HG02571 (cell line): Measurements from ENCODE around the gene TESK2.
"Not testable (repeated sequence)": the region's sequence is repeated elsewhere in the genome, so short reads cannot be mapped to it uniquely, and the experiment has no call there.

Experiments used
- ATAC-seq: cut with Tn5 transposase; IDR thresholded peaks from one replicate; pipeline ENCODE4 v1.9.1; 2021; ENCODE audit warnings: mild to moderate bottlenecking, moderate library complexity; ENCODE audit not compliant: unreplicated experiment

TESK2 gene

DNA sequence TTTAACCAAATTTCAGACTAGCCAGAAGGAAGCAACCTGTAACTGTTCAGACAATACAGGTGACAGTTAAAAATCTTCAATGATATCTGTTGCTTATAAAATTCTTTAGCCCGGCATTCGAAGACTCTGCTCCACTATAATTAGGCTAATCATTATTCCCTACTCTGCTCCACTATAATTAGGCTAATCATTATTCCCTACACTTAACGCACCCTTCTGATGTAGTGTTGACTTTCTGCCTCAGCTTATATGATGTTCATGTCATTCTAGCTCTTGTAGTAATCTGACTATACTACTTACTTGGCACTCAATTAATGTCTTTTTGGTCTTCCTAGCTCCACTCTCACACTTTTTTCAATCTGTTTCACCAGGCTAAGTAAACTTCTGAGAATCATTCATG lies 13.3 kb downstream of the TESK2 start:
- ATAC-seq: no peak

GRCh38 chr1:45474194-45474593 lies 16.8 kb downstream of the TESK2 start:
- ATAC-seq: not testable (repeated sequence)

- ATAC-seq: no peak
Observed at GRCh38 chr1:45473302-45473701, 17.7 kb downstream of the TESK2 start.

DNA sequence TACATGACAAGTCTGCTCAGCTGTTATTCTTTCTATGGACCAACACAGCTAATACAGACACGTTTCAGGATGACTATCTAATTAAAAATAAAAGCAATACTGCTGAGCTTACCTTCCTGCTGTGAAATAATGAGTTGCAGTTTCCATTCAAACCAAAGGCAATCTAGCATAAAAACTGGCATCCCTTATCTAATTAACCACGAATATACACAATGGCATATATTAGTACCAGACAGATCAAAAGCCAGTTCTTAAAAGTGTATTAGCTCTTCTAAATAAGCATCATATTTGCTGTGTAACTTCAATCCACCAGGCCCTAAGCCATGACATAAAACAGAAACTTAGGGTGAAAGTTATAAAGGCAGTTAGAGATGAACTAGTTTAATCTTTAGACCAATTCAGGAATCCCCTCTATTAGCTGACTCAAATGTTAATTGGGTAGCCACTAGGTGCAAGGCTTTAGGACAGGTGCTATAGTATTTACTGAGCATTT lies 20.6 kb downstream of the TESK2 start:
- ATAC-seq: no peak

DNA sequence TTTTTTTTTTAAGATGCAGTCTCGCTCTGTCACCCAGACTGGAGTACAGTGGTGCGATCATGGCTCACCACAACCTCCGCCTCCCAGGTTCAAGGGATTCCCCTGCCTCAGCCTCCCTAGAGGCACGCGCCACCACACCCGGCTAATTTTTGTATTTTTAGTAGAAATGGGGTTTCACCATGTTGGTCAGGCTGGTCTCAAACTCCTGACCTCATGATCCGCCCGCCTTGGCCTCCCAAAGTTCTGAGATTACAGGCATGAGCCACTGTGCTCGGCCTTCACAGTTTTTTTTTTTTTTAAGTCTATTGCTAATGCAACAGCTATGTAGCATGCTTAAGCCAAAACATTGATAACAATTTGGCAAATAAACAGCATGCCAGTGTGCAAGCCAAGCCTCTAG lies 23.6 kb downstream of the TESK2 start:
- ATAC-seq: not testable (repeated sequence)

DNA sequence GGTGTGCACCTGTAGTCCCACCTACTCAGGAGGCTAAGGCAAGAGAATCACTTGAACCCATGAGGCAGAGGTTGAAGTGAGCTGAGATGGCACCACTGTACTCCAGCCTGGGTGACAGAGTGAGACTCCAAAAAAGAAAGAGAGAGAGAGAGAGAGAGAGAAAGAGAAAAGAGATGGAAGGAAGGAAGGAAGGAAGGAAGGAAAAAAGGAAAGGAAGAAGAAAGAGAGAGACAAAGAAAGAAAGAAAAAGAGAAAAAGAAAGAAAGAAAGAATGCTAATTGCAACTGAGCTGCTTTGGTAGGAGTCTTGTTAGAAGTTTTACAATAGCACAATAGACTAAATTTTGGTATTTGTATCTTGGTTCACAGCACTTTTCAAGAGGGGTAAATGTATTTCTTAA lies 25.7 kb downstream of the TESK2 start:
- ATAC-seq: no peak

- ATAC-seq: no peak
Observed at GRCh38 chr1:45458894-45459293, 32.1 kb downstream of the TESK2 start.

DNA sequence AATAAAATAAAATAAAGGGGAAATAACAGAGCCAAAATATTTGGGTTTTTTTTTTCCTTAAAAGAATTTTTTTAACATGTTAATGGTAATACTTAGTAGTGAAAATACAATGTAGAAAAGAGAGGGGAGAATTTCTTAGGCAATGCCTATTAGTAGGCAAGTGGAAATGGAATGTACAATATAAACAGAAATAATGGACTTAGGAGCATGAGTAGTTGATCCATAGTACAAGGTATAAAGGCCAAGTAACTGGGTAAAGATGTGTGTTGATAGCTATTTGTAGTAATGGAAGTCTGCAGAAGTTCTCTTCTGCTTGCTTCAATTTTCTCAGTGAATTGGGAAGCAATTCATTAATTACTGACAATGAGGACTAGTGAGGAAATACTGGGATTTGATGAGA lies 34.4 kb downstream of the TESK2 start:
- ATAC-seq: no peak

- ATAC-seq: no peak
Observed at GRCh38 chr1:45455162-45455561, 35.8 kb downstream of the TESK2 start.

- ATAC-seq: no peak
Observed at GRCh38 chr1:45454464-45454863, 36.5 kb downstream of the TESK2 start.

- ATAC-seq: no peak
Observed at GRCh38 chr1:45452503-45452902, 38.5 kb downstream of the TESK2 start.

DNA sequence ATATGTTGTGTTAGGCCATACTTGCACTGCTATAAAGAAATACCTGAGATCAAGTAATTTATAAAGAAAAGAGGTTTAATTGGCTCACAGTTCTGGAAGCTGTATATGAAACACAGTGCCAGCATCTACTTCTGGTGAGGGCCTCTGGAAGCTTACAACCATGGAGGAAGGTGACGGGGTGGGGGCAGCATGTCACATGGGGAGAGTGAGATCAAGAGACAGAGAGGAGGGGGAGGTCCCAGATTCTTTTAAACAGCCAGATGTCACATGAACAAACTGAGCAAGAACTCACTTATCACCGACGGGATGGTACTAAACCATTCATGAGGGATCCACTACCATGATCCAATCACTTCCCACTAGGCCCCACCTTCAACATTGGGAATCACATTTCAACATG lies 42.6 kb downstream of the TESK2 start:
- ATAC-seq: no peak

GRCh38 chr1:45446950-45447672 lies 43.9 kb downstream of the TESK2 start:
- no peak for ATAC-seq

- no peak for ATAC-seq
Observed at GRCh38 chr1:45446530-45446929, 44.4 kb downstream of the TESK2 start.

DNA sequence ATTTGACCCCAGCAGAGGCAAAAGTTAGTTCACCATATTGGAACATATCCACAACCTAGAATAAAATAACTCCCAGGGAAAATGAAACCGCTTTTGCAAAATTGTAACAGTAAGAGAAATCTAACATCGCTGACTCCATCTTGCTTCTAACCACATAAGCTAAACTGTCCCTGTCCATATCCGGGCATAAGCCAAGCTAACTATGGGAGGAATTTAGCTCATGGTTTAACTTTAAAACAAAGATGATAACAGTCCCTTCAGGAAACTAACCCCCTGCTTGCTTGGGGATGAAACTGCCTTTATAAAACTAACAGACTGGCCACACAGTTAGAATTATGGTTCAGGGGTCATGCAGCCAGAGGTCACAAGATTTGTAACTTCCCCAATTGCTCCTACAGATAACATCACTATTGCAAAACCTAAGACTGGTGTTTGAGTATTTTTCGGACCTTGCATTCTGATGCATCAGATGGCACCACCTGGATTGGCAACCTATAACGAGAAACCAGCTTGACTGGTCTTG lies 46.3 kb downstream of the TESK2 start:
- ATAC-seq: no peak

GRCh38 chr1:45443580-45444446 lies 47.1 kb downstream of the TESK2 start:
- ATAC-seq: no peak

DNA sequence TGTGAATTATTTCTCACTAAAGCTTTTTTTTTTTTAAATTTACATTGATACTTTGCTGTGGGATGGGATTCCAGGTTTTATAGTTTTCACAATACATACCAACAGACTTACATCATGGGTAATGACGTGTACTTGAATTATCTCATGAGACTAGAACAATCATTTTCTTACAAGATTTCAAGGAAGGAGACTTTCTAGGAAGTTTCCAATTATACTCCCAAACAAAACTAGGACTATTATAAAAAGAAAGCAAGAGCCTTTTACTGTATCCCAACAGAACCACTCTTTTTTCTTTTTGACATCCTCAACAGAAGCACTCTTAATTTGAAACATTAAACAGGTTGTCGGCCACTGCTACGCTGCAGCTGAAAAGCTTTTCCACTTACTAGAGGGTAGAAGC lies 48.7 kb downstream of the TESK2 start:
- no peak for ATAC-seq

GRCh38 chr1:45437323-45437722 lies 53.6 kb downstream of the TESK2 start:
- no peak for ATAC-seq

DNA sequence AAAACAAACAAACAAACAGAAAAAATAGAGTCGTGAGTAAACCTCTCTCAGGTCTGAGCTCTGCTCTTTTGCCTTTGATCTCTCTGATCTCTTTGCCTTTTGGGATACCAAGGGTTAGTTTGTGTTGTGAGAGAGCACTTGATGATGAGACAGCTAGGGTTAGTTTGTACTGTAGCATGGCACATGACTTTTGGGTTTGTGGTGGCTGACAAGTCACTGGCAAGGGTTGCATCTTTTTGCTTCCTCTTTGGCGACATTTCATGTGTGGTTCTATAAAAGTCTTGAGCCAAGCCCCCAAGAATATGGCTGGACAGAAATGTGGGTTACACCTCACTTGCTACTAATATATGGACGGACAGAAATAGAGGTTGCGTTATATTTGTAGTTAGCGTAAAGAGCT lies 60.5 kb downstream of the TESK2 start:
- no peak for ATAC-seq

DNA sequence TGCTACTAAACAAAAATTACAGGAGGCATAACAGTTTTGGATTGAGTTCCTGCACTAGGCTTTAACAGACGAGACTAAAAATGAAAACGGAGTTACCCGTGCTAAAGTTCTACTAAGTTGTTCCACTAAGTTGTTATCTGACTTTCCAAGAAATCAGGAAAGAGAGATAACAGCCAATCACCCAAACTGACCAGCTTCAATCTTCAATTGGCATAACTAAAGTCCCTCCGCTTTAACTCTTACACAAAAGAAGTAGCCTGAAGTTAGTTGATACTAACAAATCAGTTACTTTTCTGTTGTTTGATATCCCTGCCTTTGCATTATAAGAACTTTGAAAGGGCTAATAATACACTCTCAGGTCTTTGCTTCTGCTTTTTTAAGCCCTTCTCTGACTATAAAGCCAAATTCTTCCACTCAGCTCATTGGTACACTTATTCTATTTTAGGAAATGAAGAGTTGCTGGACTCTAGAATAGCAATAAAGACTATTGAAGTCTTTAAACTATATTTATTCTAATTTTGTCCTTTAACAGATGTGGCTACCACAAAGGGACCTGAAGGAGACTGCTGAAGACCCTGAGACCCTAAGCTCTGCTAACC lies 61.3 kb downstream of the TESK2 start:
- ATAC-seq: no peak

DNA sequence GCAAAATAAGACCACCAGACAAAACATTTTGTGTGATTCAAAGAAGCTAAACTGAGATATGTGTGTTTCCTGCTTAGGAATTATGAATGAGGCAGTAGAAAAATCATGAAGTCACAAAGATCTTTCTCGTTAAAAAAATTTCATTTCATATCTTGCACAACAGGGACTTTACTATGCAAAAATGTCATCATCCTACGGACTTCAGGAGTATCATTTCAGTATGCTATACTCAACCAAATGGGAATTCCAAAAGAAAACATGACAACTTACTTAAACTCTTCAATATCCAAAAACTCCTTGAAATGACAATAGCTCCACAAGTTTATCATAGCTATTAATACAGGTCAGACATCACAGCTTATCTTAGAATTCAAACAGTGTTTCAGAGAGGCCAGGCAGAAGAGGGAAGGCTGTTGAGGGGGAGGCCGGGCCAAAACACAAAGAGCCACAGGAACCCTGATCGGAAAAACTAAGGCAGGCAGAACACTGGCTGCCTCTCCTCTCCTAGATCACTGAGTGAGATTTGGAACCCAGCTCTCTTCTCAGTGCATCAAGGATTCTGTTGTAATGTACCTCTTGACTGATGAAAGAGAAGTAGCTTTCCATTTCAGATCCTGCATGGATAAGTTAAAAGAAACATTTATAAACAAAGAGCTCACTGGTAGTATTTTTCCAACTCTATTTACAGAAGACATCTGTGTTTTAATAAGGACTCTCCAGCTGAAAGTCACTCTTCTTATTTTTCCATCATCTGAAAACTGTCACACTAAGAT lies 66.9 kb downstream of the TESK2 start:
- no peak for ATAC-seq
